Measurements from ENCODE around the gene HRH1. TPM values are rescaled to one million over a fixed set of nuclear protein-coding genes. Genes with fewer than 3 reads are reported as not detected.

HRH1 gene
- total and polyA plus RNA-seq, 2 experiments from 2014 or later: not detected

- TF ChIP-seq ZNF462 (CRISPR knock-in tag; IDR thresholded peaks at IDR 0.05): no peak
- no peak for TF ChIP-seq ETS1 (IDR thresholded peaks at IDR 0.05)
These were observed 21.4 kb upstream of the HRH1 start (continued) for GRCh38 chr3:11132861-11133260.

GRCh38 chr3:11134794-11135193 is 19.5 kb upstream of the HRH1 start:
- H3K27ac Mint-ChIP-seq: no peak overlapping the region
- no peaks in the 10 kb centered on the region for H3K36me3 ChIP-seq (ENCODE audit: insufficient read depth)
- no peaks in the 10 kb centered on the region for H3K79me2 ChIP-seq (replicated peaks; ENCODE audit: insufficient read depth)
- H3K4me3 Mint-ChIP-seq: no peak overlapping the region
- H3K9me3 Mint-ChIP-seq: no peaks in the 10 kb centered on the region
- H3K27ac ChIP-seq (ENCODE audit: low read depth): no peak overlapping the region
- H3K4me2 ChIP-seq: no peak overlapping the region
- no peaks in the 10 kb centered on the region for H3K4me1 ChIP-seq (ENCODE audit: insufficient read depth)
- H3K4me1 Mint-ChIP-seq: no peaks in the 10 kb centered on the region
- ATAC-seq (no peak), DNase-seq (ENCODE audit: low spot score) (no peak)
- H3K36me3 Mint-ChIP-seq (ENCODE audit: low read depth): no peaks in the 10 kb centered on the region
- no peaks in the 10 kb centered on the region for H4K20me1 ChIP-seq (replicated peaks; ENCODE audit: insufficient read depth)
- H3F3A ChIP-seq (replicated peaks; ENCODE audit: low read depth): no peaks in the 10 kb centered on the region
- no peak overlapping the region for H3K4me3 ChIP-seq
- peaks cover 1% of the 10 kb centered on the region for H3K27me3 Mint-ChIP-seq (ENCODE audit: insufficient read depth, low read depth, poor library complexity)
- H3K9me2 ChIP-seq (ENCODE audit: insufficient read depth): no peaks in the 10 kb centered on the region
- no peaks in the 10 kb centered on the region for H3K27me3 ChIP-seq (ENCODE audit: insufficient read depth)
- H2AFZ ChIP-seq: no peak overlapping the region
- no peak for TF ChIP-seq ZNF114 (CRISPR knock-in tag; IDR thresholded peaks at IDR 0.05)
- TF ChIP-seq REST (IDR thresholded peaks at IDR 0.05; ENCODE audit: unreplicated experiment): no peak
- TF ChIP-seq ZNF331 (CRISPR knock-in tag; IDR thresholded peaks at IDR 0.05; ENCODE audit: low read depth): no peak
- TF ChIP-seq CTCF (conservative IDR thresholded peaks at IDR 0.05; ENCODE audit: low read depth in 2 of 2): no peak
